PFSK-1 (cell line): ENCODE measurements around the gene CYP27A1.

Experiments used
- POLR2AphosphoS5 ChIP-seq: IDR thresholded peaks from 2 replicates; pipeline ENCODE4 v1.6.1; 2012; ENCODE audit warnings: low read depth, mild to moderate bottlenecking, control low read depth, low read length, moderate library complexity
- REST ChIP-seq, 2 experiments: IDR thresholded peaks; 2 replicates each; pipeline versions ENCODE4 v1.6.1 to v1.8.0; 2011 to 2012; ENCODE audit warnings: low read depth in 2 of 2, low read length in 2 of 2, control low read depth in 1 of 2, inconsistent platforms in 1 of 2, mild to moderate bottlenecking in 1 of 2, moderate library complexity in 1 of 2; ENCODE audit not compliant: insufficient read depth in 1 of 2
- SIN3A ChIP-seq: IDR thresholded peaks from 2 replicates; pipeline ENCODE4 v1.6.1; 2012; ENCODE audit warnings: mild to moderate bottlenecking, low read length, moderate library complexity, borderline replicate concordance; ENCODE audit not compliant: insufficient read depth

DNA sequence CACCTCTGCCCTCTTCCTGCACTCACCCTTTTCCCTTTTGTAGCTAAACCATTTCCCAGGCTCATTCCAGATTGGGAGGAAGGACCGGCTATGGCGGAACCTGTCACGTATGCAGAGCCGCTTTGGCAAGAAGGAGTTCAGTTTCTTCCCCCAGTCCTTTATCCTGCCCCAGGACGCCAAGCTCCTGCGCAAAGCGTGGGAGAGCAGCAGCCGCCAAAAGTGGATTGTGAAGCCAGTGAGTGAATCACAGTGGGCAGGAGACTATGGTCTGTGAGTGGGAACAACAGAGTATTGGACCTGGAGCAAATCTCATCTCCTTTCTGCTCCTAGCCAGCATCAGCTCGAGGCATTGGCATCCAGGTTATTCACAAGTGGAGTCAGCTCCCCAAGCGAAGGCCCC is 35.0 kb upstream of the CYP27A1 start:
- no peak for TF ChIP-seq REST (IDR thresholded peaks at IDR 0.05; ENCODE audit: insufficient read depth in 1 of 2, low read depth in 2 of 2, low read length in 2 of 2)
- no peak for TF ChIP-seq POLR2AphosphoS5
- no peak for TF ChIP-seq SIN3A
